Muscle of leg (tissue), 16 donors: Measurements from ENCODE around the gene SOWAHC. TPM values are rescaled to one million over a fixed set of nuclear protein-coding genes. Genes with fewer than 3 reads are reported as not detected.
"Not testable (repeated sequence)": the region's sequence is repeated elsewhere in the genome, so short reads cannot be mapped to it uniquely, and the experiment has no call there.

Experiments used
- DNase-seq: peaks from one replicate; pipeline ENCODE4 v3.0.0; 2013
- H3K27ac ChIP-seq: one replicate; pipeline ENCODE4 v1.5.1; 2013; ENCODE audit warnings: mild to moderate bottlenecking, low read length, control low read depth
- H3K27me3 ChIP-seq: one replicate; pipeline ENCODE4 v1.6.1; 2013; ENCODE audit warnings: low read length; ENCODE audit not compliant: control insufficient read depth, insufficient read depth
- H3K36me3 ChIP-seq: one replicate; pipeline ENCODE4 v1.6.1; 2013; ENCODE audit warnings: low read length; ENCODE audit not compliant: control insufficient read depth, insufficient read depth
- H3K4me1 ChIP-seq: one replicate; pipeline ENCODE4 v1.6.1; 2013; ENCODE audit warnings: low read length; ENCODE audit not compliant: control insufficient read depth, insufficient read depth
- H3K4me3 ChIP-seq: one replicate; pipeline ENCODE4 v1.5.1; 2013; ENCODE audit warnings: low read length, control low read depth
- H3K9me3 ChIP-seq: replicated peaks from 2 replicates; pipeline ENCODE4 v1.6.1; 2013; ENCODE audit warnings: low read depth, low read length; ENCODE audit not compliant: control insufficient read depth
- WGBS: methylation state at CpG from one replicate; pipeline ENCODE4 v1.1.5; 2013; ENCODE audit warnings: missing lambda C conversion rate; ENCODE audit not compliant: insufficient coverage; 5-methylcytosine and 5-hydroxymethylcytosine counted together
- long read RNA-seq, 11 donors: transcript quantifications; one replicate each; lab custom pipeline, GENCODE V29; 2026
- polyA plus RNA-seq, 8 donors: library from polyadenylated mRNA; unstranded; fragments of 120-200 nt; gene quantifications; one replicate each; pipeline versions ENCODE4 v1.2.1 to v1.2.3, GENCODE V29; 2013; ENCODE audit warnings: inconsistent platforms in 1 of 8, low replicate concordance in 1 of 8; ENCODE audit not compliant: insufficient read length in 8 of 8, insufficient read depth in 1 of 8
- total RNA-seq: library from RNA; stranded (reverse); fragments of 120-200 nt; gene quantifications from one replicate; pipeline ENCODE4 v1.2.4, GENCODE V29; 2013

SOWAHC gene
- total RNA-seq (5.4 TPM), polyA plus RNA-seq (10 to 100 TPM in 2 of 8 donors, 1 to 10 TPM in 6; 6.6 to 13.0 (median 8.2) TPM)
- long read RNA-seq, donor 1, full-length matches to known transcripts: 6 of 6 reads
- long read RNA-seq, donor 1, partial matches to known transcripts: 0 of 6 reads
- long read RNA-seq, donor 1, other reads (novel, unspliced or antisense): 0 of 6 reads
- long read RNA-seq, donor 2: 0 reads
- long read RNA-seq, donor 3, full-length matches to known transcripts: 16 of 34 reads
- long read RNA-seq, donor 3, partial matches to known transcripts: 5 of 34 reads
- long read RNA-seq, donor 3, other reads (novel, unspliced or antisense): 13 of 34 reads
- long read RNA-seq, donor 4, full-length matches to known transcripts: 10 of 10 reads
- long read RNA-seq, donor 4, partial matches to known transcripts: 0 of 10 reads
- long read RNA-seq, donor 4, other reads (novel, unspliced or antisense): 0 of 10 reads
- long read RNA-seq, donor 5, full-length matches to known transcripts: 26 of 26 reads
- long read RNA-seq, donor 5, partial matches to known transcripts: 0 of 26 reads
- long read RNA-seq, donor 5, other reads (novel, unspliced or antisense): 0 of 26 reads
- long read RNA-seq, donor 6, full-length matches to known transcripts: 21 of 21 reads
- long read RNA-seq, donor 6, partial matches to known transcripts: 0 of 21 reads
- long read RNA-seq, donor 6, other reads (novel, unspliced or antisense): 0 of 21 reads
- long read RNA-seq, donor 7, full-length matches to known transcripts: 22 of 22 reads
- long read RNA-seq, donor 7, partial matches to known transcripts: 0 of 22 reads
- long read RNA-seq, donor 7, other reads (novel, unspliced or antisense): 0 of 22 reads
- long read RNA-seq, donor 8, full-length matches to known transcripts: 6 of 6 reads
- long read RNA-seq, donor 8, partial matches to known transcripts: 0 of 6 reads
- long read RNA-seq, donor 8, other reads (novel, unspliced or antisense): 0 of 6 reads
- long read RNA-seq, donor 9, full-length matches to known transcripts: 6 of 6 reads
- long read RNA-seq, donor 9, partial matches to known transcripts: 0 of 6 reads
- long read RNA-seq, donor 9, other reads (novel, unspliced or antisense): 0 of 6 reads
- long read RNA-seq, donor 10, full-length matches to known transcripts: 17 of 17 reads
- long read RNA-seq, donor 10, partial matches to known transcripts: 0 of 17 reads
- long read RNA-seq, donor 10, other reads (novel, unspliced or antisense): 0 of 17 reads
- long read RNA-seq, donor 11, full-length matches to known transcripts: 15 of 15 reads
- long read RNA-seq, donor 11, partial matches to known transcripts: 0 of 15 reads
- long read RNA-seq, donor 11, other reads (novel, unspliced or antisense): 0 of 15 reads

- Histone ChIP-seq H3K4me1 (peaks cover 18% of the 10 kb centered on the region), H3K27me3 (peaks cover 5% of the 10 kb centered on the region), H3K9me3 (no peaks in the 10 kb centered on the region), H3K4me3 (peak within 1 kb of the TSS; percentile 77), H3K36me3 (no peaks in the 10 kb centered on the region), H3K27ac (peak within 1 kb of the TSS; percentile 99)
- WGBS: under 1% methylated on average over 103 of the region's 104 CpGs
- peak; percentile 99 for DNase-seq
Measured at GRCh38 chr2:109613922-109614714, at the start of gene SOWAHC, which contains the start of gene SEPTIN10. Gene SOWAHC, plus strand, starts transcription at chr2:109614364. Its CDS starts 126 bp downstream, at chr2:109614490. Gene SEPTIN10, minus strand, starts transcription at chr2:109613966. Its CDS starts 139 bp downstream, at chr2:109613827.

- DNase-seq: no peak
- Histone ChIP-seq H3K36me3 (peaks cover 5% of the 10 kb centered on the region), H3K4me3 (no peak overlapping the region), H3K27ac (no peak overlapping the region), H3K9me3 (no peaks in the 10 kb centered on the region), H3K27me3 (no peaks in the 10 kb centered on the region), H3K4me1 (no peaks in the 10 kb centered on the region)
- WGBS: no CpG with 5 or more reads among the region's 1 CpG
Measured at GRCh38 chr2:109575373-109575772, 38.8 kb upstream of the SOWAHC start.

GRCh38 chr2:109577630-109578029 lies 36.5 kb upstream of the SOWAHC start:
- not testable (repeated sequence) for H3K9me3 ChIP-seq, H3K27me3 ChIP-seq, H3K36me3 ChIP-seq, DNase-seq, H3K27ac ChIP-seq, H3K4me1 ChIP-seq, H3K4me3 ChIP-seq
- WGBS: no CpG with 5 or more reads among the region's 7 CpGs

GRCh38 chr2:109582928-109583895 lies 31.0 kb upstream of the SOWAHC start:
- H3K27ac ChIP-seq: no peak overlapping the region
- peaks cover 3% of the 10 kb centered on the region for H3K36me3 ChIP-seq
- 100% methylated on average over 2 of the region's 6 CpGs for WGBS
- H3K4me1 ChIP-seq: no peaks in the 10 kb centered on the region
- H3K27me3 ChIP-seq: no peaks in the 10 kb centered on the region
- H3K4me3 ChIP-seq: no peak overlapping the region
- no peaks in the 10 kb centered on the region for H3K9me3 ChIP-seq
- no peak for DNase-seq

GRCh38 chr2:109586687-109587086 lies 27.5 kb upstream of the SOWAHC start:
- no peak overlapping the region for H3K4me3 ChIP-seq
- no peak for DNase-seq
- no peaks in the 10 kb centered on the region for H3K4me1 ChIP-seq
- no peak overlapping the region for H3K27ac ChIP-seq
- no peaks in the 10 kb centered on the region for H3K9me3 ChIP-seq
- no peaks in the 10 kb centered on the region for H3K27me3 ChIP-seq
- H3K36me3 ChIP-seq: peaks cover 8% of the 10 kb centered on the region

GRCh38 chr2:109591206-109591605 lies 23.0 kb upstream of the SOWAHC start:
- no peak overlapping the region for H3K27ac ChIP-seq
- H3K36me3 ChIP-seq: peaks cover 4% of the 10 kb centered on the region
- no peak for DNase-seq
- H3K4me3 ChIP-seq: no peak overlapping the region
- H3K4me1 ChIP-seq: no peaks in the 10 kb centered on the region
- H3K27me3 ChIP-seq: no peaks in the 10 kb centered on the region
- H3K9me3 ChIP-seq: no peaks in the 10 kb centered on the region

- no peaks in the 10 kb centered on the region for H3K9me3 ChIP-seq
- WGBS: no CpG with 5 or more reads among the region's 3 CpGs
- H3K4me1 ChIP-seq: no peaks in the 10 kb centered on the region
- H3K4me3 ChIP-seq: no peak overlapping the region
- no peak overlapping the region for H3K27ac ChIP-seq
- no peaks in the 10 kb centered on the region for H3K27me3 ChIP-seq
- H3K36me3 ChIP-seq: peaks cover 4% of the 10 kb centered on the region
- DNase-seq: no peak
Measured at GRCh38 chr2:109592905-109593304, 21.3 kb upstream of the SOWAHC start.

- WGBS: 96% methylated on average over 9 of the region's 16 CpGs
- H3K27me3 ChIP-seq: no peaks in the 10 kb centered on the region
- H3K36me3 ChIP-seq: peaks cover 4% of the 10 kb centered on the region
Measured at GRCh38 chr2:109594246-109594885, 19.8 kb upstream of the SOWAHC start.

More at GRCh38 chr2:109594246-109594885, 19.8 kb upstream of the SOWAHC start:
- H3K4me1 ChIP-seq: no peaks in the 10 kb centered on the region
- H3K9me3 ChIP-seq: no peaks in the 10 kb centered on the region
- H3K27ac ChIP-seq: no peak overlapping the region
- H3K4me3 ChIP-seq: no peak overlapping the region
- DNase-seq: no peak
